B cell (primary cell): ENCODE results near the gene MYRIP.

ENCODE experiments used
- EZH2 ChIP-seq: IDR thresholded peaks from 2 replicates; pipeline ENCODE4 v1.6.1; 2012; ENCODE audit warnings: borderline replicate concordance, low read depth, mild to moderate bottlenecking, moderate library complexity, low read length; ENCODE audit not compliant: insufficient read depth, poor library complexity, severe bottlenecking
- TF ChIP-seq, protein P1 (sequence below): fragments of 200-600 bp; IDR thresholded peaks from one replicate; pipeline ENCODE4 v1.8.0; 2022; ENCODE audit warnings: antibody characterized with exemption, mild to moderate bottlenecking

DNA sequence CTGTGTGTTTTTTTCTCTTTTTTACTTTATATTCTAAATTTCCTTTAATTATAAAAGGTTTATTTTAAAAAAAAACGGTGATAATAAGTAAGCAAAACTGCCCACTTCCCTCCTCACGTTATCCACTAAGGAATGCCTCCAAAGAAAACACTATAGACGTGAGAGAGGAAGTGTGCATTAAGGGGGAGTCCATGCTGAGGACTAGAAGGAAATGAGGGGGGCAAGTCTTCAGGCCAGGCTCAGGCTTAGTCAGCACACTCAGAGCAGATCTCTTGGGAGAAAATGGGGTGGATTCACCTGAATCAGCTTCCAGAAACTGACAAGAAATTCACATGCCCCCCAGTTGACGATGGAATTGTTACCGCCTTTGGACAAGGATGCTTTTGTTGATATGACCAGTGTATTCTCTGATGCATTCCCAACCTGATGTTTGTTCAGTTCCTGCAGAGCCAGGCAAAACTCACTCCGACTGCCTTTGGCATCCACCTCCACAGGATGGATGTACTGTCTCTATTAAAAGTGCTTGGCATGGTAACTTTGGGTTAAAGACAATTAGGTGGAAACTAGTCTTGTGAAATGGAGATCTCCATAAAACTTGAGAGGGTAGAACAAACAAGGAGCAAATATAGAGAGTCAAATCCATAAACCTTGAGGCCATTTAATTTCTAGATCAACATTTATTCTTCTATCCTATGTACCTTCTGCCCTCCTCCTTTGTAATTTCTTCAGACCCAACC is 167.8 kb downstream of the MYRIP start:
- TF ChIP-seq EZH2: no peak
- TF ChIP-seq, protein P1, sequence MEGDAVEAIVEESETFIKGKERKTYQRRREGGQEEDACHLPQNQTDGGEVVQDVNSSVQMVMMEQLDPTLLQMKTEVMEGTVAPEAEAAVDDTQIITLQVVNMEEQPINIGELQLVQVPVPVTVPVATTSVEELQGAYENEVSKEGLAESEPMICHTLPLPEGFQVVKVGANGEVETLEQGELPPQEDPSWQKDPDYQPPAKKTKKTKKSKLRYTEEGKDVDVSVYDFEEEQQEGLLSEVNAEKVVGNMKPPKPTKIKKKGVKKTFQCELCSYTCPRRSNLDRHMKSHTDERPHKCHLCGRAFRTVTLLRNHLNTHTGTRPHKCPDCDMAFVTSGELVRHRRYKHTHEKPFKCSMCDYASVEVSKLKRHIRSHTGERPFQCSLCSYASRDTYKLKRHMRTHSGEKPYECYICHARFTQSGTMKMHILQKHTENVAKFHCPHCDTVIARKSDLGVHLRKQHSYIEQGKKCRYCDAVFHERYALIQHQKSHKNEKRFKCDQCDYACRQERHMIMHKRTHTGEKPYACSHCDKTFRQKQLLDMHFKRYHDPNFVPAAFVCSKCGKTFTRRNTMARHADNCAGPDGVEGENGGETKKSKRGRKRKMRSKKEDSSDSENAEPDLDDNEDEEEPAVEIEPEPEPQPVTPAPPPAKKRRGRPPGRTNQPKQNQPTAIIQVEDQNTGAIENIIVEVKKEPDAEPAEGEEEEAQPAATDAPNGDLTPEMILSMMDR: no peak
